Dendritic cell treated with granulocyte-macrophage colony-stimulating factor and Interleukin-4, amounts not matched to agents 40 ng/mL and 50 ng/mL, for 4 days (primary cell): ENCODE measurements around the gene PRRG2.

Experiments
- H3K27ac Mint-ChIP-seq: one replicate; pipeline ENCODE4 v1.8.0; 2022; ENCODE audit warnings: mild to moderate bottlenecking, mixed read lengths
- H3K27me3 Mint-ChIP-seq: one replicate; pipeline ENCODE4 v1.8.0; 2022; ENCODE audit warnings: mild to moderate bottlenecking, mixed read lengths
- H3K36me3 Mint-ChIP-seq: one replicate; pipeline ENCODE4 v1.8.0; 2022; ENCODE audit warnings: low read depth, mixed read lengths
- H3K4me1 Mint-ChIP-seq: one replicate; pipeline ENCODE4 v1.8.0; 2022; ENCODE audit warnings: low read depth, mixed read lengths
- H3K4me3 Mint-ChIP-seq: one replicate; pipeline ENCODE4 v1.8.0; 2022; ENCODE audit warnings: mild to moderate bottlenecking, moderate library complexity, mixed read lengths
- H3K9me3 Mint-ChIP-seq: one replicate; pipeline ENCODE4 v1.8.0; 2022; ENCODE audit warnings: mixed read lengths
- intact Hi-C: fragments of 100-400 bp; cut with micrococcal nuclease; formaldehyde crosslinking; loops from one replicate; pipeline ENCODE4 v1.15.0; 2022

PRRG2 gene

DNA sequence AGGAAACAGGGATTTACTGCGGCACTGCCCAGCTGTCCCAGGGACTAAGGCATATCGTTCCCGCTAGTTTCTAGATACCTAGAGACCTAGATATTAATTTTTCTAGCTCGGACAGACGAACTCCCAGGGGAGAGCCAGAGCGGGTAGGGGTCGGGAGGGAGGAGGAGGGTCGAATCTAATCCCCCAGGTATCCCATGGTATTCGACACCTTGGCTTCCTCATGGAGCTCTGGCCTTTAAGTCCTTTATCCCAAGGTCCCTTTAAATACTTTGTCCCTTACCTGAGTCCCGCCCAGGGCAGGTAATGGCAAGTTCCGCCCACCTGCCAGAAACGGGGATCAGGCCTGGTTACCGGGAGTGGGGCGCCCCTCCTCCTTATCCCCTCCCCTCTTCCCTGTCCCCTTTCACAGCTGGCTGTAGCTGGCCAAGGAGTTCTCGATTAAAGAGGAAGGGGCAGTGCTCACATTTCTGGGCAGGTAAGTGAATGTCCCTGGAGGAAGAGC, at the start of gene PRRG2:
TSS of gene PRRG2 (plus strand) at position 310 of the 502 bp plus-strand sequence. CDS start 1,904 bp downstream, outside the sequence.
- peaks cover 20% of the 10 kb centered on the region for H3K36me3 Mint-ChIP-seq
- intact Hi-C loops = no loop called here
- peaks cover 35% of the 10 kb centered on the region for H3K4me1 Mint-ChIP-seq
- peak within 1 kb of the TSS; percentile 85 for H3K4me3 Mint-ChIP-seq
- peak within 1 kb of the TSS; percentile 89 for H3K27ac Mint-ChIP-seq
- H3K9me3 Mint-ChIP-seq = no peaks in the 10 kb centered on the region
- H3K27me3 Mint-ChIP-seq = no peaks in the 10 kb centered on the region

DNA sequence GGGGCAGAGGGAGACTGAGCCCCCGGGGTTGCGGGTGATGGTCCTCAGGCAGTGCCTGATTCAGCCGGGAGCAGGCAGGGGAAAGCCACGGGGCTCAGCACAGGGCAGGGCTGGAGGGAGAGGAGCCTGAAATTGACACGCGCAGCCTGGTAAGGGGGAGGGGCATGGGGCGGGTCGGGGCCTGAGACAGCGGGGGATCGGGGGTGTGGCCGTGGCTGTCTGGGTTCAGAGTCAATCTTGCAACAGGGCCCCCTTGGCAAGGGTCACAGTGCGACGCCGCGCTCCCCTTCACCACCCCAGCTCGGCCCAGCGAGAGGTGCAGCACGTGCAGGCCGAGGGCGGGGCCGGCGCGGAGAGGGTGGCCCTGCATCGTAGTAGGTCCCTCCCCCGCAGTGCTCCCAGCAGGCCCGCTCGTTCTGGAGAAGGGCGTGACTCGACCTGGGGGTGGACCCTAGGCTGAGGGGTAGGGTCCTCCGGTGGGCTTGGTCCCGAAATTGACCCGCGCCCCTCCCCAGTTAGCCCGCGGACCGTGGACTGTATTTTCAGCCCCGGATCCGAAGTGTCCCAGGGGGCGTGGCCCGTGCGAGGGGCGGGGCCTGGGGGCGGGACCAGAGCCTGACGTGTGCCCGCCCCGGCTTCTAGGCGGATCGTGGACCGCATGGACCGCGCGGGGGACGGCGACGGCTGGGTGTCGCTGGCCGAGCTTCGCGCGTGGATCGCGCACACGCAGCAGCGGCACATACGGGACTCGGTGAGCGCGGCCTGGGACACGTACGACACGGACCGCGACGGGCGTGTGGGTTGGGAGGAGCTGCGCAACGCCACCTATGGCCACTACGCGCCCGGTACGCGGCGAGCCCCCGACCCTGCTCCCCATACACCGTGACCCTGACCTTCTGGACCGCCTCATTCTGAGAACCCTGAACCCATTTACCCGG, 47.3 kb upstream of the PRRG2 start:
- H3K4me1 Mint-ChIP-seq = peaks cover 51% of the 10 kb centered on the region
- H3K27me3 Mint-ChIP-seq = peaks cover 29% of the 10 kb centered on the region
- peak overlapping the region; percentile 80 for H3K4me3 Mint-ChIP-seq
- intact Hi-C loops = no loop called here
- peak overlapping the region; percentile 71 for H3K27ac Mint-ChIP-seq
- no peaks in the 10 kb centered on the region for H3K9me3 Mint-ChIP-seq
- H3K36me3 Mint-ChIP-seq = peaks cover 98% of the 10 kb centered on the region

DNA sequence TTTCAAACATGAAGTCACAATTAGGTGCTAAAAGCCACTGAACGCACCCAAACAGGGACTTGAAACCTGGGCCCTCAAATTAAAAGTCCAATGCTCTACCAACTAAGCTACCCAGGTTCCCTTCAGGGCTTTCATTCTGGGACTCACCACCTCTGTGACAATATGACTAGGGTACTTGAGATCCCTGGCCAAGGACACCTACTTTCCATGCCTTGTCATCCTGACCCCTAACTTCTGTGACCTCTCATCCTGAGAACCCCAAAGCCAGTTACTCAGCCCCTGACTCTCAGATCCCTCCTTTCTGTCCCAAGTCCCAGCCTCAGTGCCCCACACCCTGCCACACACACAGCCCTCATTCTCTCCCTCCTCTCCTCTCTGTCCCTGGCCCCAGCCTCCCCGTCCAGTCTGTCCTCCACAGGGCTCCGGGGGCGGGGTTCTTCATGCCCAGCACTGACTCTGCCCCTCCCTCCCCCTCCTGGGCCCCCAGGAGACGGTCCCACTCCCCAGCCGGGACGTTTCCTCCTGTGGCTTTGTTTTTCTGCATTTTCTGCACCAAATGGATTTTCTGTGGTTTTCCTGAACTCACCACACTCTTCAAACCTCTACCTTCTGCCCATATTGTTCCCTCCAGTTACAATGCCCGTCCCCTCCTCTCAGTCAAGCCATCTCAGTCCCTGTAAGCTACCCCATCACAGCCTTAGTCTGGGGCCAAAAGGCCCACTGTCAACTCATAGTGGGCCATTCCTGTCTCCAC, 46.3 kb upstream of the PRRG2 start:
- Mint-ChIP-seq H3K36me3 (peaks cover 98% of the 10 kb centered on the region), H3K4me1 (peaks cover 45% of the 10 kb centered on the region), H3K9me3 (no peaks in the 10 kb centered on the region), H3K27ac (peak overlapping the region; percentile 71), H3K27me3 (peaks cover 25% of the 10 kb centered on the region), H3K4me3 (peak overlapping the region; percentile 80)
- intact Hi-C loops = no loop called here

DNA sequence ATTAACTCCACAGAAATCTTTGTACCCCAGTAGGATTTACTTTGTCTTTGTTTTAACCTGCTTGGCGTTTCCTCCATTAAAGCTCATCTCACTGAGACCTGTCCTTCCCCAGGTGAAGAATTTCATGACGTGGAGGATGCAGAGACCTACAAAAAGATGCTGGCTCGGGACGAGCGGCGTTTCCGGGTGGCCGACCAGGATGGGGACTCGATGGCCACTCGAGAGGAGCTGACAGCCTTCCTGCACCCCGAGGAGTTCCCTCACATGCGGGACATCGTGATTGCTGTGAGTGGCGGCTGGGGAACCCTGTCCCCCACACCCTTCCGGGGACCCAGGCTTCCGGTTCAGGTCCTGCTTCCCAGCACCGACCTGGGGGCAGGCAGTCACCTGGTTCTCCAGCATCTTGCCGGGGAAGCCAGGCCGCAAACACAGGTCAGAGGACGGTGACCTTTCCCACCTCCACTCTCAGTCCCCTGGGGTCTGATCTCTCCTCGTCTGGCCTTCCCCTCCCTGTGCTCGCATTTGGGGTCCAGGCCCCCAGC, 44.1 kb upstream of the PRRG2 start:
- intact Hi-C loops = no loop called here
- peaks cover 98% of the 10 kb centered on the region for H3K36me3 Mint-ChIP-seq
- no peak overlapping the region for H3K4me3 Mint-ChIP-seq
- H3K4me1 Mint-ChIP-seq = peaks cover 40% of the 10 kb centered on the region
- H3K27me3 Mint-ChIP-seq = peaks cover 22% of the 10 kb centered on the region
- H3K9me3 Mint-ChIP-seq = no peaks in the 10 kb centered on the region
- no peak overlapping the region for H3K27ac Mint-ChIP-seq

DNA sequence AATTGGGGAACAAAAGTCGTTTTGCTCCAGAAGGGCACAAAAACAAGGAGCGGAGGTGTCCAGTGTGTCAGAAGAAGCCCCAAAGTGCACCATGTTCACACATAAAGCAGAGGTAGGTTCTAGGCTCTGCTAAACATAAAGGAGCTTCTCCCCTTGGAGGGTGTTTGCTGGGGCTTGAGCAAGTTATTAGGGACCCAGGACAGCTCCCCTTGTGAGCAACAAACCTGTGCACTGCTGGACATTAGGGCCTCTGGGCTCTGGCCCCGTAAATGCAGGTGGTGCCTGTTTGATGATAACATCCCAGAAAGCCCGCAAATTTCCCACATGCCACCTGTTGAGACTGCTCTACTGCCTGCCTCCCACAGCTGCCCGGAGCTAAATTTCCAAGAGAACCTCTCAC, 42.5 kb upstream of the PRRG2 start:
- intact Hi-C loops = no loop called here
- Mint-ChIP-seq H3K27me3 (peaks cover 16% of the 10 kb centered on the region), H3K4me1 (peaks cover 34% of the 10 kb centered on the region), H3K4me3 (no peak overlapping the region), H3K27ac (no peak overlapping the region), H3K36me3 (peaks cover 98% of the 10 kb centered on the region), H3K9me3 (no peaks in the 10 kb centered on the region)

DNA sequence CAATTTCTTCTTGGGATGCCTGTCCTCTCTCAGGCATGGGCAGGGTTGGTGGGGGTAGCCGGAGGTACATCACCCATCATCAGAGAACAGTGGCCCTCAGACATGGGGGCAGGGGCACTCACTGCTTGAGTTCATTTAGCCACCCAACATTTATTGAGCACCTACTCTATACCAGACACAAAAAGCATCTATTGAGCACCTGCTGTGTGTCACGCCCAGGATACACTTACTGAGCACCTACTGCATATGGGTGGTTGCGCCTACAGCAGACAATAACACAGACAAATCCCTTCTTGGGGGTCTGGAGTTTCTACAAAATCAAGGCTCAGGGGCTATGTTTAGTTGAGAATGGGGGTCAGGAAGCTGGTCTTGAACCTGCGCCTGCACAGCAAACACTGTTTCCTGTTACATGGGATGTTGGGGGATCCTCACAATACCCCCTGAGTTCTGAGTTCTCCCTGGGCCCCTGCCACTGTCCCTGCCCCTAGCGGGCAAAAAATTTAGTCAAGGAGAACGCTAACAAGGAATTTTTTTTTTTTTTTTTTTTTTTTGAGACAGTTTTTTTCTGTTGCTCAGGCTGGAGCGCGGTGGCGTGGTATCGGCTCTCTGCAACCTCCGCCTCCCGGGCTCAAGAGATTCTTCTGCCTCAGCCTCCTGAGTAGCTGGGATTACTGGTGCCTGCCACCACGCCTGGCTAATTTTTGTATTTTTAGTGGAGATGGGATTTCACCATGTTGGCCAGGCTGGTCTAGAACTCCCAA, 41.7 kb upstream of the PRRG2 start:
- Mint-ChIP-seq H3K4me3 (no peak overlapping the region), H3K27me3 (peaks cover 12% of the 10 kb centered on the region), H3K4me1 (peaks cover 32% of the 10 kb centered on the region), H3K36me3 (peaks cover 98% of the 10 kb centered on the region), H3K9me3 (no peaks in the 10 kb centered on the region), H3K27ac (no peak overlapping the region)
- intact Hi-C loops = no loop called here

DNA sequence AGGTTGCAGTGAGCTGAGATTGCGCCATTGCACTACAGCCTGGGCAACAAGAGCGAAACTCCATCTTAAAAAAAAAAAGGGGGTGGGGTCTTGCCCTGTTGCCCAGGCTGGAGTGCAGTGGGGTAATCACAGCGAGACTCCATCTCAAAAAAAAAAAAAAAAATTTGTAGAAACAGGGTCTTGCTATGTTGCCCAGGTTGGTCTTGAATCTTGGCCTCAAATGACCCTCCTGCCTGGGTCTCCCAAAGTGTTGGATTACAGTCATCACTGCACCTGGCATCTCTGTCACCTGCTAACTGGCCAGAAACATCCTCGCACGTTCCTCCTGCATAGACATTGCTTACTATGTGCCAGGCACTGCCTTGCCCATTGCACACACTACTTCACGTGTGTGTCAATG, 39.2 kb upstream of the PRRG2 start:
- Mint-ChIP-seq H3K4me3 (no peak overlapping the region), H3K27ac (no peak overlapping the region), H3K27me3 (peaks cover 1% of the 10 kb centered on the region), H3K36me3 (peaks cover 83% of the 10 kb centered on the region), H3K9me3 (no peaks in the 10 kb centered on the region), H3K4me1 (peaks cover 28% of the 10 kb centered on the region)
- intact Hi-C loops = no loop called here

DNA sequence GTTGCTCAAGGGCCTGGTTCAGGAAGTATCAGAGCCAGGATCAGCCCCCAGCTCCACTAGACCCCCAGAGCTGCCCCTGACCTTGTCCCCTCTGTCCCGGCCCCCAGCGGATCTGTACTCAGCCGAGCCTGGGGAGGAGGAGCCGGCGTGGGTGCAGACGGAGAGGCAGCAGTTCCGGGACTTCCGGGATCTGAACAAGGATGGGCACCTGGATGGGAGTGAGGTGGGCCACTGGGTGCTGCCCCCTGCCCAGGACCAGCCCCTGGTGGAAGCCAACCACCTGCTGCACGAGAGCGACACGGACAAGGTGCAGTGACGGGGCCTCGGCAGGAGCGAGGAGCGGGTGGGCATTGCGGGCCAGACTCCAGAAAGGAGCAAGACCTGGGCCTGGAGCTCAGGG, 38.7 kb upstream of the PRRG2 start:
- no peaks in the 10 kb centered on the region for H3K9me3 Mint-ChIP-seq
- peaks cover 83% of the 10 kb centered on the region for H3K36me3 Mint-ChIP-seq
- peak overlapping the region; percentile 7 for H3K27ac Mint-ChIP-seq
- peaks cover 28% of the 10 kb centered on the region for H3K4me1 Mint-ChIP-seq
- H3K27me3 Mint-ChIP-seq = peaks cover 1% of the 10 kb centered on the region
- intact Hi-C loops = no loop called here
- no peak overlapping the region for H3K4me3 Mint-ChIP-seq

DNA sequence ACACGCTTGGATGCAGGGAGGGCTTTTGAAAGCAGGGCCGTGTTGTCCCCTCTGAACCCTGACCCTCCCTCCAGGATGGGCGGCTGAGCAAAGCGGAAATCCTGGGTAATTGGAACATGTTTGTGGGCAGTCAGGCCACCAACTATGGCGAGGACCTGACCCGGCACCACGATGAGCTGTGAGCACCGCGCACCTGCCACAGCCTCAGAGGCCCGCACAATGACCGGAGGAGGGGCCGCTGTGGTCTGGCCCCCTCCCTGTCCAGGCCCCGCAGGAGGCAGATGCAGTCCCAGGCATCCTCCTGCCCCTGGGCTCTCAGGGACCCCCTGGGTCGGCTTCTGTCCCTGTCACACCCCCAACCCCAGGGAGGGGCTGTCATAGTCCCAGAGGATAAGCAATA, 38.1 kb upstream of the PRRG2 start:
- H3K36me3 Mint-ChIP-seq = peaks cover 83% of the 10 kb centered on the region
- H3K27ac Mint-ChIP-seq = peak overlapping the region; percentile 61

DNA sequence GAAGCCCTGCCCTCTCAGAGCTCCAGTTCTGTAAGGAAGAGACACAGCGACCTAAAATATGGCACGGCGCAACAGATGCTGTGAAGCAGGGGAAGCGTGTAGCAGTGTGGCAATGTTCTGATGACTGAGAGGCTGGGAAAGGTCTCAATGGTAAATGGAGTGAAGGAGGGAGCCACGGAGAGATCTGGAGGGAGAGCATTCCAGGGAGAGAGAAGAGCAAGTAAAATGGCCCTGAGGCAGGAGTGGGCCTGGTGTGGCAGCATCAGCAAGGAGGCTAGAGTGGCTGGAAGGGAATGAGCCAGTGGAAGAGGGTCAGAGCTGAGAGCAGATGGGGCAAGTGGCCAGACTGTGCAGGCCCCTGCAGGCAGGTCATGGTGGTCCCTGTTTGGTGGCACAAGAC, 37.0 kb upstream of the PRRG2 start:
- H3K27ac Mint-ChIP-seq = peak overlapping the region; percentile 18
- H3K9me3 Mint-ChIP-seq = no peaks in the 10 kb centered on the region
- H3K4me3 Mint-ChIP-seq = no peak overlapping the region
- peaks cover 1% of the 10 kb centered on the region for H3K27me3 Mint-ChIP-seq
- intact Hi-C loops = no loop called here
- H3K4me1 Mint-ChIP-seq = peaks cover 23% of the 10 kb centered on the region
- peaks cover 83% of the 10 kb centered on the region for H3K36me3 Mint-ChIP-seq

More for the DNA sequence above, 38.1 kb upstream of the PRRG2 start:
- Mint-ChIP-seq H3K4me3 (no peak overlapping the region), H3K4me1 (peaks cover 24% of the 10 kb centered on the region), H3K27me3 (peaks cover 1% of the 10 kb centered on the region), H3K9me3 (no peaks in the 10 kb centered on the region)
- intact Hi-C loops = no loop called here

DNA sequence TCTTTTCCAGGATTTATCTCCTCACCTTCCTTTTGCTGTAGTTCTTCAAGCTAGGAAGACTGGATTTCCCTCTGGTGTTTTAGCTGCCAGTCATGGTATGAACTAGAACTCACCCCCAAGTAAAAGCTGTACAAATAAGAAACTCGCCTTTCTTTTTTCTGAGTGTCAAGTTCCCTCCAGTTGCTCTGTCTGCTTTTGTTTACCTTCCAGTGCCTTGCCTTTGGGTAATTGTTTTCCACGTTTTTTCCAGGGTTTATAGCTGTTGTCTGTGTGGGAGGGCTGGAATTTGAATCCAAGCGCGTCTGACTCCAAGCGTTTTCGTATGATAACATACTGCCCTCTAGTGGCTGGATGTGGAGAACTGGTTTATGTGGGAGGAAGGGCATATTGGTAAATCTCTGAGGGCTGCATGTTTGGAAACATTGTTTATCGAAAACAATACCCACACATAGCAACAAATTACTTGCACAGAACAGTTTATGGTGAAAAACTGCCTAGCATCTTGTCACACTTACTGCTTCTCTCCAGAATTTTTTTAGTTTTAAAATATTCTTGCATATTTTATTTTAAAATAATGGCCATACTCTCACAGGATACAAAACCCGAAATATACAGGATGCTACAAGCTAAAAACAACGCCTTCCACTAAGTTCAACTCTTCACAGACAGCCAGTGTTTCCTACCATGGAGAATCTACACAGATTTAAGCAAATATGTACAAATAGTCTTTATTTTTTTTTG, 34.1 kb upstream of the PRRG2 start:
- Mint-ChIP-seq H3K36me3 (peaks cover 72% of the 10 kb centered on the region), H3K27ac (no peak overlapping the region)

DNA sequence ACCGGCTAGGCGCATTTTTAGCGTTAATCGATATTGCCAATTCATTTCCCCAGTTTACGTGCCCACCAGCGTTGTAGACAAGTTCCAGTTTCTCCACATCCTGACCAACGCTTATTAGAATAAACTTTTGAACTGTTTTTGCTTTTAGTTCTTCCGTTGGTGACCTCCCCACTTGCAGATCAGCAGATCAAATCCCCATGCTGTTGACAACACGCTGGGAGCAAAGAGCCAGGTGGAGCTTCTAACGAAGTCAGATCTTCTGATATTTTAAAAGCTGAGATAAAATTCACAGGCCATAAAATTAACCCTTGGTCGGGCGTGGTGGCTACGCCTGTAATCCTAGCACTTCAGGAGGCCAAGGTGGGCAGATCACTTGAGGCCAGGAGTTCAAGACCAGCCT, 32.1 kb upstream of the PRRG2 start:
- Mint-ChIP-seq H3K9me3 (no peaks in the 10 kb centered on the region), H3K4me3 (no peak overlapping the region), H3K27ac (no peak overlapping the region), H3K36me3 (peaks cover 64% of the 10 kb centered on the region), H3K4me1 (peaks cover 48% of the 10 kb centered on the region), H3K27me3 (peaks cover 1% of the 10 kb centered on the region)
- intact Hi-C loops = no loop called here

More for the DNA sequence above, 34.1 kb upstream of the PRRG2 start:
- Mint-ChIP-seq H3K27me3 (peaks cover 1% of the 10 kb centered on the region), H3K4me1 (peaks cover 36% of the 10 kb centered on the region), H3K4me3 (no peak overlapping the region), H3K9me3 (no peaks in the 10 kb centered on the region)
- intact Hi-C loops = loop anchor here (1.0 kb wide), 1 partner anchor 41 kb away; no protein-coding TSS in a partner anchor

DNA sequence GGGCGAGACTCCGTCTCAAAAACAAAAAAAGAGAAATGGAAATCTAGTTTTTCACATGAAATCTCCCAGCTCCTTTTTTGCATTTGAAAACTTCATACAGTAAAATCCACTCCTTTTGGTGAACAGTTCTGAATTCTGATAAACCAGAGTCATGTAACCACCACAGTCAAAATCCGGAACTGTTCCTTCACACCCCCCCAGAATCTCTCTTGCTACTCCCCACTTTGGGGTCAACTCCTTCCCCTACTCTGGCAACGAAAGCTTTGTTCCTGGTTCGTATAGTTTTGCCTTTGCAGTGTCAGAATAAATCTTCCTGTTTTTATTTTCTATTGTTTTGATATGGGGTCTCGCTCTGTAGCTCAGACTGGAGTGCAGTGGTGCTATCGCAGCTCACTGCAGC, 29.6 kb upstream of the PRRG2 start:
- H3K4me3 Mint-ChIP-seq = no peak overlapping the region
- intact Hi-C loops = no loop called here

More for the DNA sequence above, 29.6 kb upstream of the PRRG2 start:
- Mint-ChIP-seq H3K9me3 (no peaks in the 10 kb centered on the region), H3K27me3 (no peaks in the 10 kb centered on the region), H3K36me3 (peaks cover 80% of the 10 kb centered on the region), H3K27ac (peak overlapping the region; percentile 91), H3K4me1 (peaks cover 55% of the 10 kb centered on the region)
